OCI-LY1 (cell line): ENCODE measurements around the gene BCL2A1.
"Not testable (repeated sequence)": the region's sequence is repeated elsewhere in the genome, so short reads cannot be mapped to it uniquely, and the experiment has no call there.

Experiments
- CTCF ChIP-seq: fragments of 200-600 bp; sonication (generic), shearing (Covaris generic); IDR thresholded peaks from 2 replicates; pipeline ENCODE4 v1.5.1; 2017; ENCODE audit warnings: mild to moderate bottlenecking, antibody characterized with exemption, low read length, moderate library complexity, mixed read lengths
- EZH2 ChIP-seq: fragments of 200-600 bp; sonication (generic), shearing (Covaris generic); IDR thresholded peaks from 2 replicates; pipeline ENCODE4 v1.8.0; 2017; ENCODE audit warnings: borderline replicate concordance, mixed run types, mild to moderate bottlenecking, antibody characterized with exemption, low read length, moderate library complexity, mixed read lengths

- not testable (repeated sequence) for TF ChIP-seq CTCF, EZH2
Measured at GRCh38 chr15:79935556-79936201, 35.3 kb downstream of the BCL2A1 start.
